Inferior parietal cortex (tissue), 1 donor: Measurements from ENCODE around the gene SLC28A2.

Source experiments
- DNase-seq: peaks from one replicate; pipeline ENCODE4 v3.0.0-alpha.2; 2016; ENCODE audit errors: extremely low spot score

Gene SLC28A2

GRCh38 chr15:45320581-45321205 lies 68.7 kb downstream of the SLC28A2 start:
- DNase-seq, result no peak

- no peak for DNase-seq
Measured at GRCh38 chr15:45326280-45326679, 74.2 kb downstream of the SLC28A2 start.

GRCh38 chr15:45326741-45327140 lies 74.7 kb downstream of the SLC28A2 start:
- peak; percentile 72 for DNase-seq
